HT-29 (cell line): ENCODE results near the gene TUBB4A. TPM values are rescaled to one million over a fixed set of nuclear protein-coding genes. Genes with fewer than 3 reads are reported as not detected.

ENCODE experiments used
- small RNA-seq: library from RNA; depleted of rRNA; stranded (forward); fragments of <200 nt; gene quantifications from one replicate; pipeline ENCODE3, GENCODE V24; 2014
- total RNA-seq: library from RNA; depleted of rRNA; stranded (reverse); fragments of >200 nt; shearing (Covaris generic); gene quantifications from 2 replicates; pipeline ENCODE4 v1.2.3, GENCODE V29; 2014; rRNA removed

TUBB4A gene
- total RNA-seq, 1 experiment from 2014 or later = not detected

Small RNAs within 50 kb of the gene (small RNA-seq; reads per million reads assigned to genes)
- gene AC010503.2 = not detected

Other genes starting within 250 kb of the TUBB4A start
- 22.5 and 27.4 TPM in 2 replicates for gene MLLT1, start 222.3 kb downstream of the TUBB4A start, total RNA-seq
- not detected in 2 replicates for gene ACER1, start 168.7 kb downstream of the TUBB4A start, total RNA-seq
- 114 and 124 TPM in 2 replicates for gene CLPP, start 140.8 kb downstream of the TUBB4A start, total RNA-seq
- 52.4 and 61.2 TPM in 2 replicates for gene ALKBH7, start 129.5 kb downstream of the TUBB4A start, total RNA-seq
- gene PSPN, start 126.4 kb downstream of the TUBB4A start, total RNA-seq = 0.28 and 0.47 TPM in 2 replicates
- gene GTF2F1, start 109.1 kb downstream of the TUBB4A start, total RNA-seq = 37.0 and 40.9 TPM in 2 replicates
- gene KHSRP, start 77.5 kb downstream of the TUBB4A start, total RNA-seq = 143 and 160 TPM in 2 replicates
- gene SLC25A41, start 68.5 kb downstream of the TUBB4A start, total RNA-seq = 0.08 and 0.13 TPM in 2 replicates
- gene SLC25A23, start 42.5 kb downstream of the TUBB4A start, total RNA-seq = 49.8 and 82.5 TPM in 2 replicates
- 91.6 and 101 TPM in 2 replicates for gene CRB3, start 38.0 kb downstream of the TUBB4A start, total RNA-seq
- not detected in 2 replicates for gene DENND1C, start 20.5 kb downstream of the TUBB4A start, total RNA-seq
- 3.0 and 3.1 TPM in 2 replicates for gene TNFSF9, start 28.7 kb upstream of the TUBB4A start, total RNA-seq
- not detected in 2 replicates for gene CD70, start 88.8 kb upstream of the TUBB4A start, total RNA-seq
- gene TNFSF14, start 167.9 kb upstream of the TUBB4A start, total RNA-seq = not detected in 2 replicates
- gene C3, start 218.3 kb upstream of the TUBB4A start, total RNA-seq = 0.64 TPM in 1 of 2 replicates, not detected in the other
- gene GPR108, start 235.3 kb upstream of the TUBB4A start, total RNA-seq = 43.8 and 74.2 TPM in 2 replicates
- gene TRIP10, start 237.4 kb upstream of the TUBB4A start, total RNA-seq = 63.7 and 65.7 TPM in 2 replicates